Endometrial microvascular endothelial cells (primary cell): ENCODE results near the gene ZNF444. TPM values are rescaled to one million over a fixed set of nuclear protein-coding genes. Genes with fewer than 3 reads are reported as not detected.

Source experiments
- in situ Hi-C: cut with HindIII; loops from 2 replicates; pipeline ENCODE4 v1.10.0; 2017; ENCODE audit warnings: low sequenced_read_pairs, low pct_unique_long_range_greater_than_20kb; ENCODE audit errors: inconsistent ontology term
- total RNA-seq: library from RNA; depleted of rRNA; stranded (reverse); fragments of >200 nt; gene quantifications from one replicate; pipeline ENCODE4 v1.2.3, GENCODE V29; 2015; ENCODE audit errors: inconsistent ontology term

The ZNF444 gene
- total RNA-seq, 1 donor from 2014 or later, result 17.7 TPM

GRCh38 chr19:56120002-56120370 lies 21.1 kb upstream of the ZNF444 start:
- in situ Hi-C loops, result no loop called here

- in situ Hi-C loops, result no loop called here
Observed at GRCh38 chr19:56120371-56121179, 20.5 kb upstream of the ZNF444 start.

DNA sequence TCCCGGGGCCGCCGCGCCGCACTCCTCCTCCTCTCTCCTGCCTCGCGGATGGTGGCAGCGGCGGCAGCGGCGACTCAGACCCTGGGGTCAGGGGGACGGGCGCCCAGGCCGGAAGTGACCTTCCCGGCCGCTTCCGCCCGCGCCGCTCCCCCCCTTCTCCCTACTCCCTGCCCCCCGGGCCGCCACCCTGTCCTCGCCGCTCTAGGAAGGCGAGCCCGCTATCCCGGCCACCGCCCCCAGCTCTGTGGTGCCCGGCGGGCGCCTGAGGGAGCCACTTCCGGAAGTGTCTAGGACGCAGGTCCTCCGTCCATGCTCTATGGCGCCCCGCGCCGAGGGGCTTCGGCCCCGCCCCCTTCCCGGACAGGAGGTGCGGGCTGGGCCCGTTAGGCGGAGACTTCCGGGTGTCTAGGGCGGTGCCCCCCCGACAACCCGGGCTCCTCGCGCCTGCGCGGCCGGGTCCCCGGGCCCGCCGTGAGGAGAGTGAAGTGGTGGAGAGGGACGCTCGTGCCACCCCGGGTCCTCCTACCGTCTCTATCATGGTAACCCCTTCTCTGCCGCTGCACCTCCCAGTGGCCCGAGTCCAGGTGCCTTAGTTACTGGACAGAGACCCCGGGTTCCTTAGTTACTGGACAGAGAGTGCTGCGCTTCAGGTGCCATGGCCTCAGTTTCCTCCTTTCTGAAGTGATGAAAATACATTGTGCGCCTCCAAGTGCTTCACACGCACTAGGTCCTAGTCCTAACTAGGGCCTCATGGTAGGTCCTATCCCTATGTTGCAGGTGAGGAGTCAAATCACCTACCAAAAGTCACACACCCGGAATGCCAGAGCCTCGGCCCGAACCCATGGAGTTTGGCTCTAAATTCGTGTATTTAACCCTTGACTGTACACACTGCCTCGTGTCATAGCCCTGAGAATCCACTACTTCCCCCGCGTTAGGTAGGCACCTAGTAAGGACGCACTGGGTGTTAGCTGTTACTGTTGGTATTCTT lies 19.6 kb upstream of the ZNF444 start, which contains the start of gene ZNF787:
Gene ZNF787 (minus strand): TSS at position 116 of the 988 bp plus-strand sequence. CDS start 18,078 bp downstream, outside the sequence.
- in situ Hi-C loops, result no loop called here

GRCh38 chr19:56123266-56123891 lies 17.7 kb upstream of the ZNF444 start:
- in situ Hi-C loops, result no loop called here

GRCh38 chr19:56124578-56124977 lies 16.5 kb upstream of the ZNF444 start:
- in situ Hi-C loops, result no loop called here

- in situ Hi-C loops, result no loop called here
Observed at GRCh38 chr19:56125806-56126590, 15.1 kb upstream of the ZNF444 start.

- in situ Hi-C loops, result no loop called here
Observed at GRCh38 chr19:56126983-56127780, 13.9 kb upstream of the ZNF444 start.

- in situ Hi-C loops, result no loop called here
Observed at GRCh38 chr19:56130006-56130405, 11.1 kb upstream of the ZNF444 start.

DNA sequence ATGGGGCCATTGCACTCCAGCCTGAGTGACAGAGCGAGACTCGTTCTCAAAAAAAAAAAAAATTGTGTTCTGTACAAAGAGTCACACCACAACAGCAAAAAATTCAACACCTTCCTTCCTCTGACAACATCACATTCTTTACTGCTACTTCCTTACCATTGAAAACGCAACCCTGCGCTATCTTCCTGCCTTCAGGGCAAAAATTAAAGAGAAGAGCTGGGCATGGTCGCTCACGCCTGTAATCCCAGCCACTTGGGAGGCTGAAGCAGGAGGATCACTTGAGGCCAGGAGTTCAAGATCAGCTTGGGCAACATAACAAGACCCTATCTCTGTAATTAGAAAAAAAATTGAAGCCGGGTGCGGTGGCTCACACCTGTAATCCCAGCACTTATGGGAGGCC lies 9.4 kb upstream of the ZNF444 start:
- in situ Hi-C loops, result no loop called here

DNA sequence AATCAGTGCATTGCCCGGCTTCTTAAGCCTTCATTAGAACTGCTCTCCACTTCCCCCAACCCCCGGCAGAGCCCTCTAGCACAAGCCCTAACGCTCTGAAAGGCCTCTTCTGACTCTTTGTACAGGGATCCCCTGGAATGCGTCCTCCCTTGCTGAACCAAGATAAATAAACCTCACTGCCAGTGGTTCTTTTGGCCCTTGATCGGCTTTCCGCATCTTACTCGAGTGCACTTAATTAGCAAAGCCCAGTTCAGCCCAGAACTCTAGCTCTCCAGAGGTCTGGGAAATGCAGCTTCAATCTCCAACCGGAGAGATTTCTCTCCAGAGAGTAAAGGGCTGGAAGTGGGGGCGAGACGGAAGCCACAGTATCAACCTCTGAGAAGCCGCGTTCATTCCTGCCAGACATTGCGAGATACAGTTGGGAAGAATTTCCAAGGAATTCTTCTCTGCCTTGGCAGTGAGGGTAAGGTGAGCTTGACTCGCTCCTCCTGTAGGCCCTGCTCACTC lies 8.7 kb upstream of the ZNF444 start:
- in situ Hi-C loops, result no loop called here

DNA sequence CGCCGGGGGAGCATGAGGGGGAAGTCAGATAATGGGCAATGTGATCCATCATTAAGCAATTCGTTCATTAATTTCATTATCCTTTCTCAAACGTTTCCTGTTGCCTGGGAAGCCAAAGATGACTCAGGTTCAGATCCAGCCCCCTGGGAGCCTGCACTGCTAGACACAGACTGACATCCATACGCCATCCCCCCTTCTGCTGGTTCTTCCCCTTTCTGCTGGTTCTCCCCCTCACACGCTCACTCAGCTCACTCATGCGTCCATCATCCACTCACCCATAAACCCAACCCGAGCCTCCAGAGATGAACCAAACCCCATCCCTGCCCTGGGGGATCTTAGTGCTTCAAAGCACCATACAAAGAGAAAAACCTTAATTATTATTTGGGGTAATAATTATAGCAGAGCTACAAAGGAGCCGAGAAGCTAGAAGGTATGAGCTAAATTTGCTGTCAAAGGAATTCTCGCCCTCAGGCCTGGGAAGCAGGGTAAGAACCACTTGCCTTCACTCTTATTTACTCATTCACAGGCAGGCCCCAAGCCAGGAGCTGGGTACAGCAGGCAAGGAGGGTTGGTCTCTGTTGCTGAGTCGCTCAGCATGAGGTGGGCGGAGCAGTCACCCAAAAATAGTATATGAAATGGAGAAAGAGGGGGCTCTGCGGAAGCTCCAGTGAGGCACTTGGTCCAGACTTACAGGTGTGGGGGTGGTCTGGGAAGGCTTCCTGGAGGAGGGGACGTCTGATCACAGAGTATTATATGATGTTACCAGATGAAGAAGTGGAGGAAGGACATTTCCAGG lies 7.0 kb upstream of the ZNF444 start:
- in situ Hi-C loops, result no loop called here

GRCh38 chr19:56134654-56134921 lies 6.5 kb upstream of the ZNF444 start:
- in situ Hi-C loops, result no loop called here

GRCh38 chr19:56136362-56136761 lies 4.7 kb upstream of the ZNF444 start:
- in situ Hi-C loops, result no loop called here

GRCh38 chr19:56137405-56137804 lies 3.7 kb upstream of the ZNF444 start:
- in situ Hi-C loops, result no loop called here

GRCh38 chr19:56138069-56138468 lies 3.0 kb upstream of the ZNF444 start:
- in situ Hi-C loops, result no loop called here

GRCh38 chr19:56139847-56140582 lies 1.1 kb upstream of the ZNF444 start:
- in situ Hi-C loops, result no loop called here
